IMR-90 (cell line): ENCODE data around the gene RNF103. TPM values are rescaled to one million over a fixed set of nuclear protein-coding genes. Genes with fewer than 3 reads are reported as not detected.

Source experiments
- ATAC-seq: fragments of 200-7000 bp; cut with Tn5 transposase; 2 replicates; pipeline ENCODE4 v1.9.1; 2020; ENCODE audit warnings: low read depth, mild to moderate bottlenecking, moderate library complexity
- BruUV-seq: library from RNA; stranded (reverse); fragments of 400-500 nt; replicated peaks from 2 replicates; lab custom pipeline; 2021; lab: Mats Ljungman, UMichigan
- CTCF ChIA-PET: fragments of 300-600 bp; formaldehyde crosslinking; extraction: SDS; loops from one replicate; lab custom pipeline; 2021; ENCODE audit warnings: antibody characterized with exemption; lab: Yijun Ruan, JAX
- POLR2A ChIA-PET: fragments of 300-600 bp; sonication (Branson Sonifier 250); formaldehyde crosslinking; loops from one replicate; lab custom pipeline; 2022; ENCODE audit warnings: antibody characterized with exemption; ENCODE audit not compliant: unreplicated experiment; lab: Charles Lee
- DNase-seq: peaks from one replicate; pipeline ENCODE4 v3.0.0; 2013
- H2AFZ ChIP-seq: replicated peaks from 2 replicates; pipeline ENCODE3; 2013; ENCODE audit warnings: low read length, mild to moderate bottlenecking; ENCODE audit not compliant: poor library complexity
- H2AK5ac ChIP-seq: 2 replicates; pipeline ENCODE4 v1.6.1; 2013; ENCODE audit warnings: low read depth, low read length, inconsistent platforms
- H2AK9ac ChIP-seq: replicated peaks from 2 replicates; pipeline ENCODE3; 2013; ENCODE audit warnings: mild to moderate bottlenecking, low read depth, low read length, moderate library complexity; ENCODE audit not compliant: poor library complexity
- H2BK120ac ChIP-seq: 2 replicates; pipeline ENCODE4 v1.6.1; 2013; ENCODE audit warnings: low read depth, low read length, inconsistent platforms
- H2BK15ac ChIP-seq: 3 replicates; pipeline ENCODE4 v1.6.1; 2013; ENCODE audit warnings: low read depth, low read length, inconsistent platforms
- H2BK20ac ChIP-seq: 2 replicates; pipeline ENCODE4 v1.6.1; 2013; ENCODE audit warnings: low read depth, mild to moderate bottlenecking, inconsistent platforms, low read length, moderate library complexity
- H2BK5ac ChIP-seq: 2 replicates; pipeline ENCODE4 v1.6.1; 2013; ENCODE audit warnings: mild to moderate bottlenecking, low read depth, low read length, inconsistent platforms; ENCODE audit not compliant: poor library complexity, severe bottlenecking
- H3K14ac ChIP-seq: replicated peaks from 2 replicates; pipeline ENCODE4 v1.6.1; 2013; ENCODE audit warnings: low read depth, low read length, inconsistent platforms
- H3K18ac ChIP-seq: 2 replicates; pipeline ENCODE4 v1.6.1; 2013; ENCODE audit warnings: low read depth, low read length, control low read depth
- H3K23ac ChIP-seq: 2 replicates; pipeline ENCODE4 v1.6.1; 2013; ENCODE audit warnings: low read depth, low read length, inconsistent platforms
- H3K27ac ChIP-seq: 2 replicates; pipeline ENCODE4 v1.5.1; 2013; ENCODE audit warnings: mild to moderate bottlenecking, control low read depth, low read length; ENCODE audit not compliant: insufficient read depth
- H3K27me3 ChIP-seq: 2 replicates; pipeline ENCODE4 v1.6.1; 2013; ENCODE audit warnings: low read length; ENCODE audit not compliant: control insufficient read depth, insufficient read depth
- H3K36me3 ChIP-seq: 2 replicates; pipeline ENCODE4 v1.6.1; 2013; ENCODE audit warnings: low read length, mixed read lengths; ENCODE audit not compliant: control insufficient read depth, insufficient read depth
- H3K4ac ChIP-seq: 2 replicates; pipeline ENCODE4 v1.6.1; 2013; ENCODE audit warnings: low read depth, low read length, inconsistent platforms
- H3K4me1 ChIP-seq: 2 replicates; pipeline ENCODE4 v1.6.1; 2013; ENCODE audit warnings: low read length, mixed read lengths; ENCODE audit not compliant: control insufficient read depth, insufficient read depth
- H3K4me2 ChIP-seq: 2 replicates; pipeline ENCODE4 v1.6.1; 2013; ENCODE audit warnings: low read depth, mild to moderate bottlenecking, control low read depth, low read length, moderate library complexity
- H3K4me3 ChIP-seq: 2 replicates; pipeline ENCODE4 v1.5.1; 2013; ENCODE audit warnings: low read depth, mild to moderate bottlenecking, control low read depth, low read length, moderate library complexity; ENCODE audit not compliant: insufficient read depth
- H3K56ac ChIP-seq: 2 replicates; pipeline ENCODE4 v1.6.1; 2013; ENCODE audit warnings: low read length, inconsistent platforms; ENCODE audit not compliant: insufficient read depth; ENCODE audit errors: extremely low read depth
- H3K79me1 ChIP-seq, 2 experiments: 2 replicates each; pipeline ENCODE4 v1.6.1; 2013; ENCODE audit warnings: low read length in 2 of 2, inconsistent platforms in 1 of 2, low read depth in 1 of 2
- H3K9ac ChIP-seq: 2 replicates; pipeline ENCODE4 v1.6.1; 2013; ENCODE audit warnings: low read depth, low read length, control low read depth
- H3K9me1 ChIP-seq: 2 replicates; pipeline ENCODE4 v1.6.1; 2013; ENCODE audit warnings: low read length, inconsistent platforms; ENCODE audit not compliant: insufficient read depth
- H3K9me3 ChIP-seq: 2 replicates; pipeline ENCODE4 v1.6.1; 2013; ENCODE audit warnings: low read length; ENCODE audit not compliant: control insufficient read depth, insufficient read depth
- H4K20me1 ChIP-seq: 2 replicates; pipeline ENCODE4 v1.6.1; 2013; ENCODE audit warnings: low read length, inconsistent platforms; ENCODE audit not compliant: insufficient read depth
- H4K5ac ChIP-seq: 2 replicates; pipeline ENCODE4 v1.6.1; 2013; ENCODE audit warnings: mild to moderate bottlenecking, low read depth, low read length, control low read depth
- H4K8ac ChIP-seq, 2 experiments: 2 replicates each; pipeline ENCODE4 v1.6.1; 2013; ENCODE audit warnings: low read depth in 2 of 2, low read length in 2 of 2, control low read depth in 1 of 2, inconsistent platforms in 1 of 2
- H4K91ac ChIP-seq: 2 replicates; pipeline ENCODE4 v1.6.1; 2013; ENCODE audit warnings: low read depth, low read length, inconsistent platforms; ENCODE audit not compliant: insufficient read depth
- BHLHE40 ChIP-seq: fragments of 150-350 bp; IDR thresholded peaks from 2 replicates; pipeline ENCODE4 v1.6.1; 2016; ENCODE audit warnings: mild to moderate bottlenecking, low read depth, low read length
- CEBPB ChIP-seq: IDR thresholded peaks from 2 replicates; pipeline ENCODE4 v1.6.1; 2012; ENCODE audit warnings: low read depth, low read length, improper control_type of control experiment
- CHD1 ChIP-seq: IDR thresholded peaks from 2 replicates; pipeline ENCODE4 v1.6.1; 2012; ENCODE audit warnings: low read depth, low read length, improper control_type of control experiment
- CTCF ChIP-seq: conservative IDR thresholded peaks from 2 replicates; pipeline ENCODE4 v1.5.1; 2012; ENCODE audit warnings: mild to moderate bottlenecking, low read depth, low read length, improper control_type of control experiment
- ELK1 ChIP-seq: fragments of 150-350 bp; IDR thresholded peaks from 2 replicates; pipeline ENCODE4 v1.6.1; 2016; ENCODE audit warnings: low read depth, mild to moderate bottlenecking, low read length, moderate library complexity, borderline replicate concordance
- FOS ChIP-seq: fragments of 150-350 bp; IDR thresholded peaks from 2 replicates; pipeline ENCODE4 v1.6.1; 2016; ENCODE audit warnings: low read depth, low read length
- MAFK ChIP-seq: IDR thresholded peaks from 2 replicates; pipeline ENCODE4 v1.6.1; 2012; ENCODE audit warnings: low read depth, low read length, improper control_type of control experiment
- MAZ ChIP-seq: IDR thresholded peaks from 2 replicates; pipeline ENCODE4 v1.6.1; 2012; ENCODE audit warnings: low read depth, mild to moderate bottlenecking, low read length, improper control_type of control experiment, moderate library complexity, borderline replicate concordance
- MXI1 ChIP-seq: IDR thresholded peaks from 2 replicates; pipeline ENCODE4 v1.6.1; 2012; ENCODE audit warnings: low read depth, mild to moderate bottlenecking, low read length, moderate library complexity, borderline replicate concordance
- NFE2L2 ChIP-seq: fragments of 150-350 bp; IDR thresholded peaks from 2 replicates; pipeline ENCODE4 v1.6.1; 2016; ENCODE audit warnings: low read depth, mild to moderate bottlenecking, low read length
- POLR2A ChIP-seq: IDR thresholded peaks from 2 replicates; pipeline ENCODE4 v1.6.1; 2012; ENCODE audit warnings: mild to moderate bottlenecking, low read depth, low read length
- RAD21 ChIP-seq: IDR thresholded peaks from 2 replicates; pipeline ENCODE4 v1.6.1; 2012; ENCODE audit warnings: low read length, improper control_type of control experiment
- RCOR1 ChIP-seq: IDR thresholded peaks from 2 replicates; pipeline ENCODE4 v1.6.1; 2012; ENCODE audit warnings: mild to moderate bottlenecking, low read length, improper control_type of control experiment; ENCODE audit not compliant: insufficient replicate concordance
- RFX5 ChIP-seq: IDR thresholded peaks from 2 replicates; pipeline ENCODE4 v1.8.0; 2012; ENCODE audit warnings: low read depth, mild to moderate bottlenecking, low read length, moderate library complexity
- SMC3 ChIP-seq: fragments of 150-350 bp; IDR thresholded peaks from 2 replicates; pipeline ENCODE4 v1.6.1; 2016; ENCODE audit warnings: low read depth, mild to moderate bottlenecking, antibody characterized with exemption, low read length, moderate library complexity
- USF2 ChIP-seq: fragments of 150-350 bp; IDR thresholded peaks from 2 replicates; pipeline ENCODE4 v1.6.1; 2017; ENCODE audit warnings: mild to moderate bottlenecking, antibody characterized with exemption, low read length, low read depth
- WGBS, 2 experiments: methylation state at CpG; one replicate each; pipeline versions ENCODE4 v1.1.5 to v1.1.7; 2013; ENCODE audit warnings: missing lambda C conversion rate in 2 of 2; ENCODE audit not compliant: insufficient read length in 1 of 2; ENCODE audit errors: extremely low coverage in 2 of 2; 5-methylcytosine and 5-hydroxymethylcytosine counted together
- dilution Hi-C: fragments of 300-500 bp; cut with HindIII; formaldehyde crosslinking; loops from one replicate; pipeline ENCODE4 v1.14.3; 2018; ENCODE audit warnings: low sequenced_read_pairs; ENCODE audit not compliant: unreplicated experiment
- in situ Hi-C: fragments of 300-500 bp; cut with MboI; formaldehyde crosslinking; loops from 3 replicates; pipeline ENCODE4 v1.14.3; 2019; ENCODE audit warnings: low sequenced_read_pairs, inconsistent platforms, mixed read lengths
- intact Hi-C: fragments of 100-400 bp; cut with micrococcal nuclease; formaldehyde crosslinking; loops from 2 replicates; pipeline ENCODE4 v1.10.0; 2022
- polyA plus RNA-seq, 3 experiments: library from polyadenylated mRNA; depleted of rRNA; stranded (reverse); fragments of >200 nt; gene quantifications; 2 replicates each; pipeline ENCODE4 v1.2.3, GENCODE V29; 2012; ENCODE audit warnings: low replicate concordance in 1 of 3
- total RNA-seq: library from RNA; depleted of rRNA; stranded (reverse); fragments of >200 nt; gene quantifications from 2 replicates; pipeline ENCODE4 v1.2.3, GENCODE V29; 2012

Gene RNF103
- total and polyA plus RNA-seq, 2 of the 4 experiments (the other 2 are of a cell fraction) = 5.6 to 7.2 TPM

GRCh38 chr2:86646865-86647264 is 23.2 kb upstream of the RNF103 start:
- H3K14ac ChIP-seq = no peak overlapping the region
- no peaks in the 10 kb centered on the region for H4K20me1 ChIP-seq
- H3K23ac ChIP-seq = no peak overlapping the region
- no peak overlapping the region for H3K4me3 ChIP-seq
- no CpG with 5 or more reads among the region's 1 CpG for WGBS, 2 experiments
- no peak overlapping the region for H2AK5ac ChIP-seq
- no peak overlapping the region for H4K5ac ChIP-seq
- no peak overlapping the region for H2AK9ac ChIP-seq
- no peak overlapping the region for H4K91ac ChIP-seq
- TF ChIP-seq MAFK (no peak), CHD1 (no peak), FOS (no peak), CTCF (no peak), RAD21 (no peak), NFE2L2 (no peak), RCOR1 (no peak), SMC3 (no peak), MAZ (no peak), MXI1 (no peak), RFX5 (no peak), ELK1 (no peak), CEBPB (no peak), POLR2A (no peak), BHLHE40 (no peak), USF2 (no peak)
- no peaks in the 10 kb centered on the region; the same call in 1 of the 2 replicates for H3K27me3 ChIP-seq
- H3K4ac ChIP-seq = no peak overlapping the region
- no peaks in the 10 kb centered on the region for H3K36me3 ChIP-seq
- no peak overlapping the region for H4K8ac ChIP-seq
- POLR2A ChIA-PET = no interaction called here
- in situ Hi-C loops = no loop called here
- H3K27ac ChIP-seq = no peak overlapping the region
- no peak for DNase-seq
- no peaks in the 10 kb centered on the region for H3K9me3 ChIP-seq
- no peaks in the 10 kb centered on the region for H3K4me1 ChIP-seq
- H2BK15ac ChIP-seq = no peak overlapping the region
- H2AFZ ChIP-seq = no peak overlapping the region
- BruUV-seq = no TSS peak
- dilution Hi-C loops = no loop called here
- no peaks in the 10 kb centered on the region for H3K9me1 ChIP-seq
- intact Hi-C loops = no loop called here
- H2BK20ac ChIP-seq = no peak overlapping the region
- H3K79me1 ChIP-seq = no peaks in the 10 kb centered on the region
- H2BK120ac ChIP-seq = no peak overlapping the region
- H3K4me2 ChIP-seq = no peak overlapping the region
- H3K56ac ChIP-seq = no peak overlapping the region
- H3K9ac ChIP-seq = no peak overlapping the region
- no peak overlapping the region for H3K18ac ChIP-seq
- no peak overlapping the region for H2BK5ac ChIP-seq
- CTCF ChIA-PET = no interaction called here
- no peak for ATAC-seq
